H9 (cell line): ENCODE data around the gene SPTBN4. TPM values are rescaled to one million over a fixed set of nuclear protein-coding genes. Genes with fewer than 3 reads are reported as not detected.

Source experiments
- DNase-seq: peaks from one replicate; pipeline ENCODE4 v3.0.0-alpha.2; 2017
- H2AFZ ChIP-seq: one replicate; pipeline ENCODE4 v1.6.1; 2013; ENCODE audit warnings: mild to moderate bottlenecking, low read length, control low read depth, moderate library complexity
- H2AK5ac ChIP-seq: 2 replicates; pipeline ENCODE4 v1.6.1; 2013; ENCODE audit warnings: low read length, control low read depth, mixed read lengths; ENCODE audit not compliant: insufficient read length
- H2BK120ac ChIP-seq: one replicate; pipeline ENCODE4 v1.6.1; 2013; ENCODE audit warnings: low read depth, mild to moderate bottlenecking, low read length, control low read depth, inconsistent platforms; ENCODE audit not compliant: poor library complexity, severe bottlenecking
- H2BK12ac ChIP-seq: 2 replicates; pipeline ENCODE4 v1.6.1; 2013; ENCODE audit warnings: low read length, control low read depth, mixed read lengths, low read depth; ENCODE audit not compliant: insufficient read length
- H2BK15ac ChIP-seq: 2 replicates; pipeline ENCODE4 v1.6.1; 2013; ENCODE audit warnings: low read depth, low read length, control low read depth
- H2BK20ac ChIP-seq: one replicate; pipeline ENCODE4 v1.6.1; 2013; ENCODE audit warnings: low read depth, mild to moderate bottlenecking, low read length, control low read depth, inconsistent platforms; ENCODE audit not compliant: poor library complexity, severe bottlenecking
- H2BK5ac ChIP-seq: 2 replicates; pipeline ENCODE4 v1.6.1; 2013; ENCODE audit warnings: low read length, control low read depth, mixed read lengths; ENCODE audit not compliant: insufficient read length
- H3K14ac ChIP-seq: 2 replicates; pipeline ENCODE4 v1.6.1; 2013; ENCODE audit warnings: low read length, control low read depth; ENCODE audit not compliant: insufficient read depth
- H3K18ac ChIP-seq: 2 replicates; pipeline ENCODE4 v1.6.1; 2013; ENCODE audit warnings: low read depth, mild to moderate bottlenecking, mixed read lengths, low read length, control low read depth; ENCODE audit not compliant: insufficient read length
- H3K23ac ChIP-seq: 2 replicates; pipeline ENCODE4 v1.6.1; 2013; ENCODE audit warnings: low read length, control low read depth, mixed read lengths, low read depth; ENCODE audit not compliant: insufficient read length
- H3K23me2 ChIP-seq: 2 replicates; pipeline ENCODE4 v1.6.1; 2013; ENCODE audit warnings: low read depth, mild to moderate bottlenecking, mixed read lengths, low read length, control low read depth; ENCODE audit not compliant: insufficient read length, poor library complexity, severe bottlenecking
- H3K27ac ChIP-seq: 2 replicates; pipeline ENCODE4 v1.5.1; 2013; ENCODE audit warnings: low read length, control low read depth, mixed read lengths, low read depth; ENCODE audit not compliant: insufficient read length
- H3K27me3 ChIP-seq: 2 replicates; pipeline ENCODE4 v1.6.1; 2013; ENCODE audit warnings: low read length, control low read depth, inconsistent platforms; ENCODE audit not compliant: insufficient read depth
- H3K4ac ChIP-seq: 2 replicates; pipeline ENCODE4 v1.6.1; 2013; ENCODE audit warnings: low read depth, mild to moderate bottlenecking, control low read depth, inconsistent platforms, low read length, moderate library complexity
- H3K4me1 ChIP-seq: 2 replicates; pipeline ENCODE4 v1.6.1; 2013; ENCODE audit warnings: low read length, control low read depth, inconsistent platforms; ENCODE audit not compliant: insufficient read depth
- H3K4me2 ChIP-seq: 2 replicates; pipeline ENCODE4 v1.6.1; 2013; ENCODE audit warnings: low read length, control low read depth, mixed read lengths; ENCODE audit not compliant: insufficient read length, insufficient read depth
- H3K56ac ChIP-seq: 2 replicates; pipeline ENCODE4 v1.6.1; 2013; ENCODE audit warnings: low read depth, mild to moderate bottlenecking, mixed read lengths, low read length, control low read depth; ENCODE audit not compliant: insufficient read length
- H3K79me1 ChIP-seq: 2 replicates; pipeline ENCODE4 v1.6.1; 2013; ENCODE audit warnings: low read depth, mild to moderate bottlenecking, moderate library complexity, low read length, control low read depth, inconsistent platforms; ENCODE audit not compliant: insufficient read depth, poor library complexity, severe bottlenecking
- H3K79me2 ChIP-seq: 2 replicates; pipeline ENCODE4 v1.6.1; 2013; ENCODE audit warnings: low read length, control low read depth, inconsistent platforms; ENCODE audit not compliant: insufficient read depth
- H3K9ac ChIP-seq: 2 replicates; pipeline ENCODE4 v1.6.1; 2013; ENCODE audit warnings: low read length, control low read depth, mixed read lengths; ENCODE audit not compliant: insufficient read length; ENCODE audit errors: extremely low read depth
- H3K9me3 ChIP-seq: one replicate; pipeline ENCODE4 v1.6.1; 2013; ENCODE audit warnings: low read depth, low read length, inconsistent platforms; ENCODE audit not compliant: control insufficient read depth
- H3T11ph ChIP-seq: one replicate; pipeline ENCODE4 v1.6.1; 2013; ENCODE audit warnings: mild to moderate bottlenecking, low read length, control low read depth, inconsistent platforms
- H4K20me1 ChIP-seq: one replicate; pipeline ENCODE4 v1.6.1; 2013; ENCODE audit not compliant: control insufficient read depth, insufficient read length, insufficient read depth
- H4K5ac ChIP-seq: 2 replicates; pipeline ENCODE4 v1.6.1; 2013; ENCODE audit warnings: low read depth, mild to moderate bottlenecking, mixed read lengths, low read length, control low read depth; ENCODE audit not compliant: insufficient read length
- H4K8ac ChIP-seq: replicated peaks from 2 replicates; pipeline ENCODE4 v1.6.1; 2013; ENCODE audit warnings: low read length, control low read depth, mixed read lengths, low read depth; ENCODE audit not compliant: insufficient read length
- H4K91ac ChIP-seq: 2 replicates; pipeline ENCODE4 v1.6.1; 2013; ENCODE audit warnings: low read depth, mild to moderate bottlenecking, moderate library complexity, mixed read lengths, low read length, control low read depth; ENCODE audit not compliant: insufficient read length
- H3K27ac Mint-ChIP-seq, 3 experiments: 2 replicates in 2 of 3; 3 replicates in 1 of 3; pipeline ENCODE4 v1.8.0; 2020 to 2021; ENCODE audit warnings: mixed read lengths in 3 of 3, mild to moderate bottlenecking in 1 of 3, moderate library complexity in 1 of 3
- H3K27me3 Mint-ChIP-seq: 2 replicates; pipeline ENCODE4 v1.8.0; 2021; ENCODE audit warnings: low read depth, mild to moderate bottlenecking, moderate library complexity, mixed read lengths
- H3K36me3 Mint-ChIP-seq, 3 experiments: 2 replicates in 2 of 3; 3 replicates in 1 of 3; pipeline ENCODE4 v1.8.0; 2020 to 2021; ENCODE audit warnings: low read depth in 3 of 3, mixed read lengths in 3 of 3; ENCODE audit not compliant: insufficient read depth in 1 of 3
- H3K4me1 Mint-ChIP-seq, 2 experiments: 2 replicates each; pipeline ENCODE4 v1.8.0; 2020; ENCODE audit warnings: mixed read lengths in 2 of 2
- H3K4me3 Mint-ChIP-seq, 2 experiments: 2 replicates in 1 of 2; 3 replicates in 1 of 2; pipeline ENCODE4 v1.8.0; 2020 to 2021; ENCODE audit warnings: mild to moderate bottlenecking in 2 of 2, mixed read lengths in 2 of 2, moderate library complexity in 1 of 2
- H3K9me3 Mint-ChIP-seq, 2 experiments: 2 replicates in 1 of 2; 3 replicates in 1 of 2; pipeline ENCODE4 v1.8.0; 2020; ENCODE audit warnings: mild to moderate bottlenecking in 2 of 2, mixed read lengths in 2 of 2, moderate library complexity in 1 of 2
- whole genome bisulfite sequencing: extraction: QIAGEN DNeasy Blood & Tissue Kit; methylation state at CpG from one replicate; pipeline ENCODE4 v1.1.7; 2013; ENCODE audit warnings: missing lambda C conversion rate, low lambda C conversion rate, mixed read lengths; ENCODE audit not compliant: insufficient read length; ENCODE audit errors: extremely low coverage; 5-methylcytosine and 5-hydroxymethylcytosine counted together
- total RNA-seq: library from RNA; stranded (reverse); gene quantifications from 2 replicates; pipeline ENCODE4 v1.2.1, GENCODE V29; 2021
- TF ChIP-seq, protein P1 (sequence below): fragments of 200-600 bp; sonication (generic); conservative IDR thresholded peaks from 3 replicates; pipeline ENCODE4 v1.8.0; 2021; ENCODE audit warnings: antibody characterized with exemption, mild to moderate bottlenecking

The SPTBN4 gene
- total RNA-seq, 1 experiment from 2014 or later: 2.9 TPM

DNA sequence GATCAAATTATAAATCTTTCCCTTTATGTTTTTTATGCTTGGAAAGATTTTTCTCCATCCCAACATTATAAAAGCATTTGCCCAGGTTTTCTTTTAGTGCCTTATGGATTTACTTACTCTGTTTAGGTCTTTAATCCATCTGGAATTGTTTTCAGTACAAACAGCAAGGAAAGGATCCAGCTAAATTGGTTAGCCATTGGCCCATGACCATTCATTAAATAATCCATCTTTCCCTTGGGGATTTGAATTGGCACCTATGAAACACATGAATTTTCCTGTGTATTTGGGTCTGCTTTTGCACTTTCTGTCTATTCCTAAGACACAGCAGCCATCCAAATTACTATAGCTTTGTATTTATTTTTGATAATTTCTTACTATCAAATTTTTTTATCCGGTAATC is 81.0 kb downstream of the SPTBN4 start:
- Histone ChIP-seq H3K23me2 (peaks cover 3% of the 10 kb centered on the region), H2AFZ (no peak overlapping the region), H4K8ac (no peak overlapping the region), H3K23ac (no peak overlapping the region), H2BK5ac (no peak overlapping the region), H3K27me3 (peaks cover 4% of the 10 kb centered on the region; the same call in 1 of the 2 replicates), H3T11ph (no peak overlapping the region), H2BK15ac (no peak overlapping the region), H3K79me1 (no peaks in the 10 kb centered on the region), H3K79me2 (no peaks in the 10 kb centered on the region), H3K4me2 (no peak overlapping the region), H3K27ac (no peak overlapping the region), H4K91ac (no peak overlapping the region), H2BK12ac (no peak overlapping the region), H3K18ac (no peak overlapping the region), H4K20me1 (no peaks in the 10 kb centered on the region), H3K9me3 (no peaks in the 10 kb centered on the region), H3K56ac (no peak overlapping the region), H2BK20ac (no peak overlapping the region), H3K9ac (no peak overlapping the region), H4K5ac (no peak overlapping the region), H2BK120ac (no peak overlapping the region), H2AK5ac (no peak overlapping the region), H3K14ac (no peak overlapping the region), H3K4me1 (no peaks in the 10 kb centered on the region), H3K4ac (no peak overlapping the region)
- H3K27me3 Mint-ChIP-seq: peaks cover 59% of the 10 kb centered on the region
- H3K36me3 Mint-ChIP-seq: peaks cover 0 to 1% (median 0%) of the 10 kb centered on the region in 3 experiments; a peak in 1 of 7 replicates
- H3K9me3 Mint-ChIP-seq: peaks cover 11 to 13% of the 10 kb centered on the region in 2 experiments; a peak in 4 of 5 replicates
- H3K27ac Mint-ChIP-seq: no peak overlapping the region
- DNase-seq: no peak
- WGBS: no CpG with 5 or more reads among the region's 1 CpG
- H3K4me3 Mint-ChIP-seq: no peak overlapping the region
- peaks cover 7 to 18% of the 10 kb centered on the region in 2 experiments; a peak in 3 of 4 replicates for H3K4me1 Mint-ChIP-seq
- TF ChIP-seq, protein P1, sequence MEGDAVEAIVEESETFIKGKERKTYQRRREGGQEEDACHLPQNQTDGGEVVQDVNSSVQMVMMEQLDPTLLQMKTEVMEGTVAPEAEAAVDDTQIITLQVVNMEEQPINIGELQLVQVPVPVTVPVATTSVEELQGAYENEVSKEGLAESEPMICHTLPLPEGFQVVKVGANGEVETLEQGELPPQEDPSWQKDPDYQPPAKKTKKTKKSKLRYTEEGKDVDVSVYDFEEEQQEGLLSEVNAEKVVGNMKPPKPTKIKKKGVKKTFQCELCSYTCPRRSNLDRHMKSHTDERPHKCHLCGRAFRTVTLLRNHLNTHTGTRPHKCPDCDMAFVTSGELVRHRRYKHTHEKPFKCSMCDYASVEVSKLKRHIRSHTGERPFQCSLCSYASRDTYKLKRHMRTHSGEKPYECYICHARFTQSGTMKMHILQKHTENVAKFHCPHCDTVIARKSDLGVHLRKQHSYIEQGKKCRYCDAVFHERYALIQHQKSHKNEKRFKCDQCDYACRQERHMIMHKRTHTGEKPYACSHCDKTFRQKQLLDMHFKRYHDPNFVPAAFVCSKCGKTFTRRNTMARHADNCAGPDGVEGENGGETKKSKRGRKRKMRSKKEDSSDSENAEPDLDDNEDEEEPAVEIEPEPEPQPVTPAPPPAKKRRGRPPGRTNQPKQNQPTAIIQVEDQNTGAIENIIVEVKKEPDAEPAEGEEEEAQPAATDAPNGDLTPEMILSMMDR: no peak
